Measurements from ENCODE around the gene PTCH1.

The PTCH1 gene

DNA sequence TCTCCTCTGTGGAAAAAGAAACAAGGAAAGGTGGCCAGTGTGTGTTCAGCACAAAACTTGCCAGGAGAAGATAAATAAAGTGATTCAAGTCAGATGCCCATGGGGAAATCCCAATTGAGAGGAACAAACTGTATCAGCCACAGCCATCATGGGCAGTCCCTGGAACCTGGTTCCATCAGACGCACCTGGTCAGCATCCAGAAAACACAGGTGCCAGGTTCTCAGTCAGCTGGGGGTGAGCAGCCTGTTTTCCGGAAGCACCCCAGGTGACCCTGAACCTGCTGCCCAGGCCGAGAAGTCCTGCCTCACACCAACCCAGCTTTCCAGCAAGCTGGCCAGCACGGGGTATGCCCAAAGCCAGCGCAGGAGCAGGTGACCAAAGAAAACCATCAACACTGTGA is 30.5 kb downstream of the PTCH1 start:
- H3K27ac ChIP-seq (replicated peaks): no peak overlapping the region
- TF ChIP-seq GABPA (IDR thresholded peaks at IDR 0.05; ENCODE audit: low read depth) (no peak), SPI1 (IDR thresholded peaks at IDR 0.05; ENCODE audit: borderline replicate concordance, low read depth) (no peak), POLR2AphosphoS5 (IDR thresholded peaks at IDR 0.05; ENCODE audit: low read depth) (no peak)
- TF ChIP-seq, protein P1, sequence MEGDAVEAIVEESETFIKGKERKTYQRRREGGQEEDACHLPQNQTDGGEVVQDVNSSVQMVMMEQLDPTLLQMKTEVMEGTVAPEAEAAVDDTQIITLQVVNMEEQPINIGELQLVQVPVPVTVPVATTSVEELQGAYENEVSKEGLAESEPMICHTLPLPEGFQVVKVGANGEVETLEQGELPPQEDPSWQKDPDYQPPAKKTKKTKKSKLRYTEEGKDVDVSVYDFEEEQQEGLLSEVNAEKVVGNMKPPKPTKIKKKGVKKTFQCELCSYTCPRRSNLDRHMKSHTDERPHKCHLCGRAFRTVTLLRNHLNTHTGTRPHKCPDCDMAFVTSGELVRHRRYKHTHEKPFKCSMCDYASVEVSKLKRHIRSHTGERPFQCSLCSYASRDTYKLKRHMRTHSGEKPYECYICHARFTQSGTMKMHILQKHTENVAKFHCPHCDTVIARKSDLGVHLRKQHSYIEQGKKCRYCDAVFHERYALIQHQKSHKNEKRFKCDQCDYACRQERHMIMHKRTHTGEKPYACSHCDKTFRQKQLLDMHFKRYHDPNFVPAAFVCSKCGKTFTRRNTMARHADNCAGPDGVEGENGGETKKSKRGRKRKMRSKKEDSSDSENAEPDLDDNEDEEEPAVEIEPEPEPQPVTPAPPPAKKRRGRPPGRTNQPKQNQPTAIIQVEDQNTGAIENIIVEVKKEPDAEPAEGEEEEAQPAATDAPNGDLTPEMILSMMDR (IDR thresholded peaks at IDR 0.05; ENCODE audit: insufficient read depth, low read length): no peak
- TF ChIP-seq, protein P2, sequence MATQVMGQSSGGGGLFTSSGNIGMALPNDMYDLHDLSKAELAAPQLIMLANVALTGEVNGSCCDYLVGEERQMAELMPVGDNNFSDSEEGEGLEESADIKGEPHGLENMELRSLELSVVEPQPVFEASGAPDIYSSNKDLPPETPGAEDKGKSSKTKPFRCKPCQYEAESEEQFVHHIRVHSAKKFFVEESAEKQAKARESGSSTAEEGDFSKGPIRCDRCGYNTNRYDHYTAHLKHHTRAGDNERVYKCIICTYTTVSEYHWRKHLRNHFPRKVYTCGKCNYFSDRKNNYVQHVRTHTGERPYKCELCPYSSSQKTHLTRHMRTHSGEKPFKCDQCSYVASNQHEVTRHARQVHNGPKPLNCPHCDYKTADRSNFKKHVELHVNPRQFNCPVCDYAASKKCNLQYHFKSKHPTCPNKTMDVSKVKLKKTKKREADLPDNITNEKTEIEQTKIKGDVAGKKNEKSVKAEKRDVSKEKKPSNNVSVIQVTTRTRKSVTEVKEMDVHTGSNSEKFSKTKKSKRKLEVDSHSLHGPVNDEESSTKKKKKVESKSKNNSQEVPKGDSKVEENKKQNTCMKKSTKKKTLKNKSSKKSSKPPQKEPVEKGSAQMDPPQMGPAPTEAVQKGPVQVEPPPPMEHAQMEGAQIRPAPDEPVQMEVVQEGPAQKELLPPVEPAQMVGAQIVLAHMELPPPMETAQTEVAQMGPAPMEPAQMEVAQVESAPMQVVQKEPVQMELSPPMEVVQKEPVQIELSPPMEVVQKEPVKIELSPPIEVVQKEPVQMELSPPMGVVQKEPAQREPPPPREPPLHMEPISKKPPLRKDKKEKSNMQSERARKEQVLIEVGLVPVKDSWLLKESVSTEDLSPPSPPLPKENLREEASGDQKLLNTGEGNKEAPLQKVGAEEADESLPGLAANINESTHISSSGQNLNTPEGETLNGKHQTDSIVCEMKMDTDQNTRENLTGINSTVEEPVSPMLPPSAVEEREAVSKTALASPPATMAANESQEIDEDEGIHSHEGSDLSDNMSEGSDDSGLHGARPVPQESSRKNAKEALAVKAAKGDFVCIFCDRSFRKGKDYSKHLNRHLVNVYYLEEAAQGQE (IDR thresholded peaks at IDR 0.05; ENCODE audit: insufficient replicate concordance, low read depth): no peak

DNA sequence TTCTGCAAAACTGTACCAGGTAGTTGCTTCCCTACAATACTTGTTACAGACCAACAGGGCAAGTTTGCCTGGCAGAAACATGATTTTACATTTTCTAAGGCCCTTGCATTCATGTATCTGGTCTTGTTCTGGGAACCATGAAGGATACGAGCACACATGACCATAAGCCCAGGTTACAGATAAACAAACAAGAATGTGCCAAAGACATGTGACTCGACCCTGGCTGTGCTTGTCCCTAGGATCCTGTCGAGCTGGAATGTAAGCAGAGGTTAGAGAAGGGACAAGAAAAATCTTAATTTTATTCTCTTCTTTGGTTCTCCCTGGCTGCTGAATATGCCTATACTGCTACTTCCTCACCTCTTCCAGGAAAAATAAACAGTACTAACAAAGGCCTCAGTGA is 32.5 kb downstream of the PTCH1 start:
- TF ChIP-seq, protein P1 (IDR thresholded peaks at IDR 0.05; ENCODE audit: insufficient read depth, low read length): no peak
- no peak for TF ChIP-seq GABPA (IDR thresholded peaks at IDR 0.05; ENCODE audit: low read depth)
- TF ChIP-seq, protein P2 (IDR thresholded peaks at IDR 0.05; ENCODE audit: insufficient replicate concordance, low read depth): no peak
- no peak for TF ChIP-seq POLR2AphosphoS5 (IDR thresholded peaks at IDR 0.05; ENCODE audit: low read depth)
- TF ChIP-seq SPI1 (IDR thresholded peaks at IDR 0.05; ENCODE audit: borderline replicate concordance, low read depth): no peak
- no peak for DNase-seq (ENCODE audit: low read depth in 1 of 2, low spot score in 1 of 2)
- Histone ChIP-seq H3K4me3 (replicated peaks; ENCODE audit: insufficient read depth, low read length) (no peak overlapping the region), H3K27ac (replicated peaks) (no peak overlapping the region), H3K27me3 (ENCODE audit: insufficient read depth, poor library complexity, severe bottlenecking) (no peaks in the 10 kb centered on the region)

More for the DNA sequence above, 30.5 kb downstream of the PTCH1 start:
- H3K4me3 ChIP-seq (replicated peaks; ENCODE audit: insufficient read depth, low read length): no peak overlapping the region
- no peak for DNase-seq (ENCODE audit: low read depth in 1 of 2, low spot score in 1 of 2)
- H3K27me3 ChIP-seq (ENCODE audit: insufficient read depth, poor library complexity, severe bottlenecking): no peaks in the 10 kb centered on the region

DNA sequence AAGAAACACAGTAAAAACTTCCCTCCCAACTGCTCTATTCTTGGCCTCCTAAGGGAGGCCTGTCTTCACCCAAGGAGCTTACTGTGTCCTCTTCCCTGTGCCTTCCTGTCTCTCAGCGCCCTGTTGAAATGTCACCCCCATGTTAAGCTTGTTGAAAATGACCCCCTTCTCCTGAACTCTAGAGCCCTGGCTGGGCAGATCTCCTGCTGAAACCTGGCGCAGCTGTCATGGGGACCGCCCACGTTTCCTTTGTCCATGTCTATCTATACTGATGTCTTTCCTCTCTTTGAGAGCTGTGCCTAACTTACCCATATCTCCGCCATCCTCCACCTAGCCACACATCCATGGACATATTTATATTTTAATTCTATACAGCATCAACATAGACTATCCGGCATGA is 33.3 kb downstream of the PTCH1 start:
- no peak for DNase-seq (ENCODE audit: low read depth in 1 of 2, low spot score in 1 of 2)
- H3K4me3 ChIP-seq (replicated peaks; ENCODE audit: insufficient read depth, low read length): no peak overlapping the region

More for the DNA sequence above, 33.3 kb downstream of the PTCH1 start:
- no peak overlapping the region for H3K27ac ChIP-seq (replicated peaks)
- H3K27me3 ChIP-seq (ENCODE audit: insufficient read depth, poor library complexity, severe bottlenecking): no peaks in the 10 kb centered on the region
- TF ChIP-seq POLR2AphosphoS5 (IDR thresholded peaks at IDR 0.05; ENCODE audit: low read depth) (no peak), GABPA (IDR thresholded peaks at IDR 0.05; ENCODE audit: low read depth) (no peak), SPI1 (IDR thresholded peaks at IDR 0.05; ENCODE audit: borderline replicate concordance, low read depth) (no peak)
- TF ChIP-seq, protein P2 (IDR thresholded peaks at IDR 0.05; ENCODE audit: insufficient replicate concordance, low read depth): no peak
- TF ChIP-seq, protein P1 (IDR thresholded peaks at IDR 0.05; ENCODE audit: insufficient read depth, low read length): no peak
